PC-3 (cell line): Measurements from ENCODE around the gene TSGA10. TPM values are rescaled to one million over a fixed set of nuclear protein-coding genes. Genes with fewer than 3 reads are reported as not detected.

Experiments used
- ATAC-seq: fragments of 200-7000 bp; cut with Tn5 transposase; 2 replicates; pipeline ENCODE4 v1.9.1; 2020; ENCODE audit warnings: mild to moderate bottlenecking, moderate library complexity
- BruUV-seq: library from RNA; stranded (reverse); fragments of 400-500 nt; replicated peaks from 2 replicates; lab custom pipeline; 2021; lab: Mats Ljungman, UMichigan
- CTCF ChIA-PET: fragments of 300-600 bp; sonication (Branson Sonifier 250); formaldehyde crosslinking; loops from one replicate; lab custom pipeline; 2022; ENCODE audit warnings: antibody characterized with exemption; lab: Charles Lee
- POLR2A ChIA-PET: fragments of 300-600 bp; sonication (Branson Sonifier 250); formaldehyde crosslinking; loops from one replicate; lab custom pipeline; 2022; ENCODE audit warnings: antibody characterized with exemption; ENCODE audit not compliant: unreplicated experiment; lab: Charles Lee
- DNase-seq: peaks from one replicate; pipeline ENCODE4 v3.0.0-alpha.2; 2015
- H2AFZ ChIP-seq: fragments of 300-600 bp; sonication (generic); 2 replicates; pipeline ENCODE4 v1.6.0; 2016; ENCODE audit warnings: antibody characterized with exemption, low read length
- H3F3A ChIP-seq: fragments of 300-600 bp; sonication (generic); one replicate; pipeline ENCODE4 v1.6.0; 2017; ENCODE audit warnings: antibody characterized with exemption, low read length, control low read depth, mild to moderate bottlenecking; ENCODE audit not compliant: unreplicated experiment
- H3K27ac ChIP-seq: fragments of 300-600 bp; sonication (generic); 2 replicates; pipeline ENCODE4 v1.5.1; 2016; ENCODE audit warnings: mild to moderate bottlenecking, low read length
- H3K27me3 ChIP-seq: fragments of 300-600 bp; sonication (generic); 2 replicates; pipeline ENCODE4 v1.6.1; 2016; ENCODE audit warnings: low read length, mixed read lengths
- H3K36me3 ChIP-seq: fragments of 300-600 bp; sonication (generic); 2 replicates; pipeline ENCODE4 v1.6.1; 2016; ENCODE audit warnings: low read depth, mixed run types, low read length, mixed read lengths
- H3K4me1 ChIP-seq: fragments of 300-600 bp; sonication (generic); 2 replicates; pipeline ENCODE4 v1.5.1; 2016; ENCODE audit warnings: low read length; ENCODE audit not compliant: insufficient read depth
- H3K4me2 ChIP-seq: fragments of 300-600 bp; sonication (generic); 2 replicates; pipeline ENCODE4 v1.6.0; 2016; ENCODE audit warnings: low read length
- H3K4me3 ChIP-seq: fragments of 300-600 bp; sonication (generic); 2 replicates; pipeline ENCODE4 v1.5.1; 2016; ENCODE audit warnings: mild to moderate bottlenecking, low read length, mixed read lengths
- H3K79me2 ChIP-seq: fragments of 300-600 bp; sonication (generic); 2 replicates; pipeline ENCODE4 v1.6.1; 2017; ENCODE audit warnings: low read length, mixed read lengths
- H3K9ac ChIP-seq: fragments of 300-600 bp; sonication (generic); 2 replicates; pipeline ENCODE4 v1.6.0; 2016; ENCODE audit warnings: mild to moderate bottlenecking, low read length
- H3K9me2 ChIP-seq: fragments of 300-600 bp; sonication (generic); replicated peaks from 2 replicates; pipeline ENCODE4 v1.6.1; 2016; ENCODE audit warnings: mixed run types, low read length, mixed read lengths
- H3K9me3 ChIP-seq: fragments of 300-600 bp; sonication (generic); 2 replicates; pipeline ENCODE4 v1.6.1; 2016; ENCODE audit warnings: low read length, mixed read lengths
- H4K20me1 ChIP-seq: fragments of 300-600 bp; sonication (generic); 2 replicates; pipeline ENCODE4 v1.6.1; 2016; ENCODE audit warnings: low read length, mixed read lengths
- CTCF ChIP-seq: fragments of 300-600 bp; sonication (generic); conservative IDR thresholded peaks from 2 replicates; pipeline ENCODE4 v1.5.1; 2017; ENCODE audit warnings: antibody characterized with exemption, low read depth, mild to moderate bottlenecking, low read length
- EZH2 ChIP-seq: fragments of 300-600 bp; sonication (generic); IDR thresholded peaks from one replicate; pipeline ENCODE4 v1.6.1; 2017; ENCODE audit warnings: antibody characterized with exemption, mild to moderate bottlenecking, low read length; ENCODE audit not compliant: unreplicated experiment
- EZH2phosphoT487 ChIP-seq: fragments of 300-600 bp; sonication (generic); IDR thresholded peaks from 2 replicates; pipeline ENCODE4 v1.6.1; 2018; ENCODE audit warnings: mild to moderate bottlenecking, antibody characterized with exemption, low read length, borderline replicate concordance
- intact Hi-C: fragments of 100-400 bp; cut with micrococcal nuclease; formaldehyde crosslinking; loops from 2 replicates; pipeline ENCODE4 v1.9.0; 2023
- total RNA-seq: library from RNA; depleted of rRNA; stranded (reverse); fragments of >200 nt; gene quantifications from 2 replicates; pipeline ENCODE4 v1.2.3, GENCODE V29; 2014

Gene TSGA10
- total RNA-seq, 1 experiment from 2014 or later = 8.9 TPM

GRCh38 chr2:99141110-99142108 is 13.3 kb downstream of the TSGA10 start, which contains the start of gene C2orf15:
Gene C2orf15, plus strand, starts transcription at chr2:99141707. Its CDS starts 8,852 bp downstream, at chr2:99150559.
- no peaks in the 10 kb centered on the region for H4K20me1 ChIP-seq
- H3K27ac ChIP-seq = peak within 1 kb of the TSS; percentile 48
- H3K4me1 ChIP-seq = peaks cover 20% of the 10 kb centered on the region
- ATAC-seq (peak; percentile 87), DNase-seq (peak; percentile 93)
- CTCF ChIA-PET = interaction anchor here (0.6 to 1.6 kb wide), 4 partner anchors 14 to 56 kb away, joined by 3 to 9 read pairs (median 4); partner anchors contain the start of genes LIPT1 and TSGA10
- H3F3A ChIP-seq = no peaks in the 10 kb centered on the region
- peaks cover 26% of the 10 kb centered on the region for H3K79me2 ChIP-seq
- BruUV-seq = TSS peak; percentile 51
- TF ChIP-seq EZH2 (no peak), EZH2phosphoT487 (no peak), CTCF (no peak)
- intact Hi-C loops = loop anchor here (1.0 to 2.0 kb wide), 2 partner anchors 13 to 40 kb away; partner anchors contain the start of genes LIPT1, MITD1, MRPL30 and TSGA10
- no peaks in the 10 kb centered on the region for H3K9me2 ChIP-seq
- no peaks in the 10 kb centered on the region for H3K9me3 ChIP-seq
- peak within 1 kb of the TSS; percentile 88 for H3K4me3 ChIP-seq
- H3K4me2 ChIP-seq = peak within 1 kb of the TSS; percentile 98
- H2AFZ ChIP-seq = peak within 1 kb of the TSS; percentile 95
- H3K27me3 ChIP-seq = no peaks in the 10 kb centered on the region
- peak within 1 kb of the TSS; percentile 71 for H3K9ac ChIP-seq
- no peaks in the 10 kb centered on the region for H3K36me3 ChIP-seq
- POLR2A ChIA-PET = interaction anchor here (0.7 to 1.1 kb wide), 3 partner anchors 13 to 1422 kb away, joined by 3 read pairs; partner anchors contain the start of genes LIPT1, PDCL3 and TSGA10

GRCh38 chr2:99140860-99141109 is 14.0 kb downstream of the TSGA10 start:
- H3K9me2 ChIP-seq = no peaks in the 10 kb centered on the region
- no peaks in the 10 kb centered on the region for H3K9me3 ChIP-seq
- H3K4me2 ChIP-seq = peak overlapping the region; percentile 98
- peak; percentile 23 for ATAC-seq
- no peaks in the 10 kb centered on the region for H4K20me1 ChIP-seq
- intact Hi-C loops = loop anchor here (1.0 to 2.0 kb wide), 2 partner anchors 14 to 41 kb away; partner anchors contain the start of genes LIPT1, MITD1, MRPL30 and TSGA10
- peaks cover 26% of the 10 kb centered on the region for H3K79me2 ChIP-seq
- POLR2A ChIA-PET = interaction anchor here (0.7 to 1.1 kb wide), 3 partner anchors 14 to 1422 kb away, joined by 3 read pairs; partner anchors contain the start of genes LIPT1, PDCL3 and TSGA10
- H3K9ac ChIP-seq = peak overlapping the region; percentile 71
- no TSS peak for BruUV-seq
- no peaks in the 10 kb centered on the region for H3K27me3 ChIP-seq
- CTCF ChIA-PET = interaction anchor here (0.6 to 1.6 kb wide), 4 partner anchors 14 to 55 kb away, joined by 3 to 9 read pairs (median 4); partner anchors contain the start of genes LIPT1 and TSGA10
- no peak for DNase-seq
- peak overlapping the region; percentile 88 for H3K4me3 ChIP-seq
- H2AFZ ChIP-seq = peak overlapping the region; percentile 95
- H3K27ac ChIP-seq = no peak overlapping the region
- H3F3A ChIP-seq = no peaks in the 10 kb centered on the region
- TF ChIP-seq EZH2phosphoT487 (no peak), CTCF (no peak), EZH2 (no peak)
- peaks cover 20% of the 10 kb centered on the region for H3K4me1 ChIP-seq
- H3K36me3 ChIP-seq = no peaks in the 10 kb centered on the region
